Head of caudate nucleus (tissue), 42 donors: ENCODE results near the gene MRPS2.
A peak's percentile ranks its signal among the peaks of the same experiment; 100 is the strongest.
"Not testable (repeated sequence)": the region's sequence is repeated elsewhere in the genome, so short reads cannot be mapped to it uniquely, and the experiment has no call there.

Source experiments
- DNase-seq, 42 donors: peaks; one replicate each; pipeline versions ENCODE4 v3.0.0 to v3.0.0-alpha.2; 2020 to 2021; ENCODE audit warnings: mixed read lengths in 7 of 42
- intact Hi-C: fragments of 100-400 bp; cut with DNase I; formaldehyde crosslinking; loops from one replicate; pipeline ENCODE4 v1.15.0; 2022

The MRPS2 gene

GRCh38 chr9:135547756-135548736 lies 47.6 kb downstream of the MRPS2 start:
- intact Hi-C loops: no loop called here
- DNase-seq: peak in 3 of 42 donors; percentile 4 to 23 (median 5)

GRCh38 chr9:135549478-135550343 lies 49.2 kb downstream of the MRPS2 start:
- DNase-seq: peak in 2 of 42 donors; percentile 6 to 7
- intact Hi-C loops: not testable (repeated sequence)

- intact Hi-C loops: no loop called here
Measured at GRCh38 chr9:135550344-135550918, 49.9 kb downstream of the MRPS2 start.

GRCh38 chr9:135551031-135551430 lies 50.5 kb downstream of the MRPS2 start:
- DNase-seq: peak in 3 of 42 donors; percentile 10 to 28 (median 10)
- intact Hi-C loops: no loop called here

More at GRCh38 chr9:135550344-135550918, 49.9 kb downstream of the MRPS2 start:
- peak in 2 of 42 donors; percentile 7 to 8 for DNase-seq

- peak in 1 of 42 donors; percentile 5 for DNase-seq
- intact Hi-C loops: no loop called here
Measured at GRCh38 chr9:135551456-135551855, 51.0 kb downstream of the MRPS2 start.

- no peak for DNase-seq
- intact Hi-C loops: no loop called here
Measured at GRCh38 chr9:135552021-135552697, 51.7 kb downstream of the MRPS2 start.

GRCh38 chr9:135552698-135553171 lies 52.3 kb downstream of the MRPS2 start:
- intact Hi-C loops: no loop called here

More at GRCh38 chr9:135552698-135553171, 52.3 kb downstream of the MRPS2 start:
- peak in 1 of 42 donors; percentile 12 for DNase-seq
